Upper lobe of left lung (tissue), 4 donors: Measurements from ENCODE around the gene TMEM121B.

Experiments used
- POLR2A ChIP-seq, 4 donors: fragments of 450-650 bp; IDR thresholded peaks; one replicate each; pipeline ENCODE4 v1.5.1; 2016 to 2017; ENCODE audit warnings: antibody characterized with exemption in 4 of 4, mild to moderate bottlenecking in 2 of 4
- TF ChIP-seq, protein P1 (sequence below), 6 experiments: fragments of 450-650 bp in 4 of 6; fragments of 200-600 bp in 2 of 6; sonication (generic) in 2 of 6; IDR thresholded peaks; one replicate each; pipeline ENCODE4 v1.5.1; 2016 to 2019; ENCODE audit warnings: antibody characterized with exemption in 6 of 6

DNA sequence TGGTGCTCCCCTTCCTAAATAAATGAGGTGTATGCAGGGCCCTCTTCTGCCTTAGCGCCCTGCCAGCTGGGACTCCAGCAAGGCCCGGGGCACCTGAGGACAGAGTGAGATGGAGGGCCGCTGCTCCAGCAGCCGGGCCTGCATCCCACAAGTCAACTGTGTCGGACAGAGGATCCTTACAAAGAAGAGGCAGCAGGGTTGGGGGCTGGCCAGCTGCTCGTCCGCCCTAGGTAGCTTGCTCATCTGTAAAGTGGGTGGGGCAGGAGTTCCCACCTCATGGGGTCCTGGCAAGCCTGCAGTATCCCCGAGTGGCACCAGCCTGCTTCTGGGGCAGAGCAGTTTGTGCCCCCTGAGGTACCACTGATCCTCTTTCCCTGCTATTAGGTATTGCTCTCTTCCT is 7.6 kb downstream of the TMEM121B start:
- no peak for TF ChIP-seq POLR2A (IDR thresholded peaks at IDR 0.05)
- TF ChIP-seq, protein P1, sequence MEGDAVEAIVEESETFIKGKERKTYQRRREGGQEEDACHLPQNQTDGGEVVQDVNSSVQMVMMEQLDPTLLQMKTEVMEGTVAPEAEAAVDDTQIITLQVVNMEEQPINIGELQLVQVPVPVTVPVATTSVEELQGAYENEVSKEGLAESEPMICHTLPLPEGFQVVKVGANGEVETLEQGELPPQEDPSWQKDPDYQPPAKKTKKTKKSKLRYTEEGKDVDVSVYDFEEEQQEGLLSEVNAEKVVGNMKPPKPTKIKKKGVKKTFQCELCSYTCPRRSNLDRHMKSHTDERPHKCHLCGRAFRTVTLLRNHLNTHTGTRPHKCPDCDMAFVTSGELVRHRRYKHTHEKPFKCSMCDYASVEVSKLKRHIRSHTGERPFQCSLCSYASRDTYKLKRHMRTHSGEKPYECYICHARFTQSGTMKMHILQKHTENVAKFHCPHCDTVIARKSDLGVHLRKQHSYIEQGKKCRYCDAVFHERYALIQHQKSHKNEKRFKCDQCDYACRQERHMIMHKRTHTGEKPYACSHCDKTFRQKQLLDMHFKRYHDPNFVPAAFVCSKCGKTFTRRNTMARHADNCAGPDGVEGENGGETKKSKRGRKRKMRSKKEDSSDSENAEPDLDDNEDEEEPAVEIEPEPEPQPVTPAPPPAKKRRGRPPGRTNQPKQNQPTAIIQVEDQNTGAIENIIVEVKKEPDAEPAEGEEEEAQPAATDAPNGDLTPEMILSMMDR (IDR thresholded peaks at IDR 0.05): no peak
